AG20443 (cell line): ENCODE measurements around the gene ADO.

Source experiments
- DNase-seq: peaks from one replicate; pipeline ENCODE4 v3.0.0; 2012; ENCODE audit warnings: low spot score, mixed read lengths

ADO gene

GRCh38 chr10:62794306-62794705 is 10.2 kb upstream of the ADO start:
- DNase-seq, result no peak

- DNase-seq, result no peak
These were observed 9.4 kb upstream of the ADO start for GRCh38 chr10:62795100-62795499.

- DNase-seq, result no peak
These were observed 8.8 kb upstream of the ADO start for GRCh38 chr10:62795762-62796161.

- no peak for DNase-seq
These were observed 7.6 kb upstream of the ADO start for GRCh38 chr10:62796896-62797295.

- DNase-seq, result no peak
These were observed 2.6 kb upstream of the ADO start for GRCh38 chr10:62801871-62802270.

- no peak for DNase-seq
These were observed 680 bp upstream of the ADO start for GRCh38 chr10:62803724-62804355.

- DNase-seq, result peak; percentile 75
These were observed 945 bp downstream of the ADO start for GRCh38 chr10:62805231-62806099.

GRCh38 chr10:62806251-62806650 is 1.7 kb downstream of the ADO start:
- no peak for DNase-seq

GRCh38 chr10:62810156-62810902 is 5.8 kb downstream of the ADO start:
- DNase-seq, result no peak

GRCh38 chr10:62811159-62811875 is 6.8 kb downstream of the ADO start:
- DNase-seq, result no peak

- DNase-seq, result no peak
These were observed 8.3 kb downstream of the ADO start for GRCh38 chr10:62812672-62813439.

GRCh38 chr10:62813453-62813852 is 8.9 kb downstream of the ADO start:
- DNase-seq, result no peak

- no peak for DNase-seq
These were observed 9.5 kb downstream of the ADO start for GRCh38 chr10:62813981-62814380.

GRCh38 chr10:62814756-62815380 is 10.3 kb downstream of the ADO start:
- peak; percentile 23 for DNase-seq

- DNase-seq, result no peak
These were observed 11.0 kb downstream of the ADO start for GRCh38 chr10:62815381-62816075.

- no peak for DNase-seq
These were observed 11.5 kb downstream of the ADO start for GRCh38 chr10:62816076-62816330.

- peak; percentile 96 for DNase-seq
These were observed 12.0 kb downstream of the ADO start, which contains the start of gene EGR2 for GRCh38 chr10:62816331-62817120. EGR2 (minus strand) TSS chr10:62816366; CDS start chr10:62816029, 337 bp downstream.

GRCh38 chr10:62817121-62817765 is 12.7 kb downstream of the ADO start:
- DNase-seq, result peak; percentile 62
